Mucosa of gallbladder (tissue), 1 donor: ENCODE data around the gene KAT6B. TPM values are rescaled to one million over a fixed set of nuclear protein-coding genes. Genes with fewer than 3 reads are reported as not detected.

Experiments
- DNase-seq: peaks from one replicate; pipeline ENCODE4 v3.0.0-alpha.2; 2020; ENCODE audit warnings: low spot score
- total RNA-seq: library from RNA; stranded (reverse); gene quantifications from one replicate; pipeline ENCODE4 v1.2.1, GENCODE V29; 2021
- donor health status: DM: no; HTN: no; CAD: no.

The KAT6B gene
- total RNA-seq, 1 donor from 2014 or later, result 33.0 TPM

GRCh38 chr10:75068523-75068922 lies 242.1 kb downstream of the KAT6B start:
- DNase-seq, result no peak

DNA sequence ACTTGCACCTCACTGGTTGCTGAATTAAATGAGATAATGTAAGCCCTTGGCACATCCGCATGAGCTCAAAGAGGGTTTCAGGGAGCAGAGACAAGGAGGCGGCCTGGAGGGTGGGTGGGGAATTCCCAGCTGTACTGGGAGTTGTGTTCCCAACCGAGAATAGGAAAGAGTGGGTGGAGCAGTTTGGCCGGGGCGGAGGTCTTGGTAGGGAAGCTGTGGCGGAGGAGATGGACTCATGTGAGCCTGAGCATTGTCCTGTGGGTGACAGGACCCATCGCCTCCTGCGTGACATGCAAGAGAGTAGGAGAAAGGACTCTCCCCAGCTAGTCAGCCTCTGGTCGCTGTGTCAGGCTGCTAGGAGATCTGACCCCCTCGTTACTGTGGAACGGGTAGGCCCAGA lies 244.1 kb downstream of the KAT6B start:
- DNase-seq, result no peak

DNA sequence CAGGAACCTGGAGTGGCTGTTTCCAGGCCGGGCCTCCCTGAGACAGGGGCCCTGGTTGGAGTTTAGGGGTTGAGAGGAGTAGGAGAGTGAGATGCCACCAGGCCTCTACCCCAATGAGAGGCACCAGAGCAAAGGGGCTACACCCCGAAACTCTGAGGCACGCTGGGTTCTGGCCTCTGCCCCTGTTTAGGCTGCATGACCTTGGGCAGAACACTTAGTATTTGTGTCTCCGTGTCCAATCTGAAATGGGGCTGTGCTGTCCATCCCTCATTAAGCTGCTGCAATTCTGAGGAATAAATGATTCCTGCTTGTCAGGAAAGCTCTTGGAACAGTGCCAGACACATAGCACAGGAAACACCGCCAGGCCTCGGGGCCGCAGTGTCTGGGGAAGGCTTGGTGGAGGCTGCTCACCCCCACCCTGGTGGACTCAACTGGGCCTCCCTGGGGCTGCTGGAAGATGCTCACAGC lies 244.6 kb downstream of the KAT6B start:
- DNase-seq, result no peak

- no peak for DNase-seq
Observed at GRCh38 chr10:75071756-75072155, 245.4 kb downstream of the KAT6B start.

GRCh38 chr10:75072727-75073126 lies 246.3 kb downstream of the KAT6B start:
- no peak for DNase-seq

DNA sequence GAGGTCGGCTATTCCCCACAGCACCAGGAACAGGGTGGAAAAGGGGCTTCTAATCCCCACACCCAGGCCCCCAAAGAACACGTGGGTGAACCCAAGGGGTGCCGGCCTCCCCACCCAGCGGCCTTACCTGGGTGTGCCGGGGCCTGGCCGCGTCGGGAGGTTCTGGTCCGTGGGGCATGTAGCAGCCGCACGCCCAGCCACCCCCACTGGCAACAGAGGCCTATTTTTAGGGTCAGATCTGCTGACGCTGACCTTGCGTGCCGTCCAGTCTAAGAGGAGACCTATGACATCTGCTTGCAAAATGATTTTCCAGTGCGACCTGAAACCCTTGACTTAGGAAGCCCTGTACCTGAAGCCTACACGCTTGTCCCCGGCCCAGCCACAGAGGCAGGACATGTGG lies 247.0 kb downstream of the KAT6B start:
- no peak for DNase-seq

DNA sequence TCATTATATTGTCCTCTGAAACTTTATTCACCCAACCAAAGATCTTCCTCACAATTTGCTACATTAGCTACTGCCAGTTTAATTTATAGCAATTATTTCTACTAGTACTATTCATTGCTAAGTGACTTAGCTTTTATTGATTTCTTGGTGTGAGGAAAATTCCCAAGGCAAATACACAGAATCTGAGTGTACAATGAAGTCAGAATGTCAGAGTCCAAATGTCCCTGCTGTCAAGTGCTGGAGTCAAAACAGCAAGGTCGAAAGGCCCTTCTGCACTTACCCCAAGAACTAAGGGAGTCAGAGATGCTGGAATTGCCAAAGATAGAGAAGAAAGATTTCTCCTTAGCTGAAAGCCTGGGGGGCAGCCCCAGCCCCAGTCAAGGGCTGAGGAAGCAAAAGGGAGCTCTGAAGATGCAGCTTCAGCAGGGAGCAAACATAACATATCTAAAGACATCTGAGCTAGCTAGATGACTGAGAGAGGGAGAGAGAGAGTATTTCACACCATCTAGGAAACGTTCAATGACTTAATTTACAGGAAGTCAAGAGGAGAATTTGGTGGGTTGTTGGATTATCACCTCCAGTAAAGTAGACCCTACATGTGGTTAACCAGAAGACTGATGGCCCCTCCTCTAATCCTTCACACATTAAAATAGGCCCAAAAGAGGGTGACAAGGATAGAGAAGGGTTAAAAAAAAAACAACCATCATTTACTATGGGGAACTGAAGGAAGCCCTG lies 248.5 kb downstream of the KAT6B start:
- no peak for DNase-seq

DNA sequence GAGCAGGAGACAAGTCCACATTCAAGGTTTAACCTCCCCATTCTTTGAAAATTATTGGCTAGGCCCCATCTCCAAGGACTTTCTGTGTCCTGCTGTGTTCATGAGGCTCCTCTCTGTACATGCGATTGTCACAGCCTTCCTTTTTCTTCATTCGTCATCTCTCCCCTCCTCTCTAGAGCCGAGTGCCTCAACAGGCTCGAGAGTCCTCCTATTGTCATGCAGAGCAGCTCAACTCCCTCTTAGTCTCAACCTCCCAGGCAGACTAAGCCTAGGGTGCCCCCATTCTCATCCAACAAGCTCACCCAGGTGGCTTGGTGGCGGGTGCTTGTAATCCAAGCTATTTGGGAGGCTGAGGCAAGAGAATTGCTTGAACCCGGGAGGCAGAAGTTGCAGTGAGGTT lies 249.9 kb downstream of the KAT6B start:
- DNase-seq, result no peak

- DNase-seq, result no peak
Observed at GRCh38 chr10:75079436-75080083, 253.2 kb downstream of the KAT6B start.

DNA sequence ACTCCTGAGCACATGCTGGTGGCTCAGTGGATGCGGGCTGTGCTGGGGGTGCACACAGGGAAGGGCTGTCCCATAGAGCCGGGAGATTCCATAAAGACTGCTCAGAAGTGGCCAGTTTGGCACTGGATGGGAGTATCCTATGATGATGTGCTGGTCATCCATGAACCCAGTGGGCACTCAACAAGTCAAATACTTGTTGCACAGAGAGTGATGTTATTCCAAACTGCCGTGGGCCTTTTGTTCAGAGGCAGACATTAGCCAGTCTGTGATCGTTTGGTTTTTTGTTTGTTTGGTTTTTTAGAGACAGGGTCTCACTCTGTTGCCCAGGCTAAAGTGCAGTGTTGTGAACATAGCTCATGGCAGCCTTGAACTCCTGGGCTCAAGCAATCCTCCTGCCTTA lies 254.2 kb downstream of the KAT6B start:
- DNase-seq, result no peak

GRCh38 chr10:75081379-75081778 lies 255.0 kb downstream of the KAT6B start:
- no peak for DNase-seq
